ENCODE data around the gene MAML3. TPM values are rescaled to one million over a fixed set of nuclear protein-coding genes. Genes with fewer than 3 reads are reported as not detected.

The MAML3 gene
- total and polyA plus RNA-seq, 2 of the 13 experiments (the other 11 are each of a cell fraction or from before 2014, with no cell fraction given) = 0.05 to 0.13 TPM

GRCh38 chr4:139896091-139896604 is 257.8 kb downstream of the MAML3 start:
- Histone ChIP-seq H3K4me2 (ENCODE audit: low read depth, low read length) (no peak overlapping the region), H3K27me3 (ENCODE audit: control insufficient read depth in 1 of 2, insufficient read depth in 2 of 2, low read length in 2 of 2) (peaks cover 0 to 8% of the 10 kb centered on the region in 2 experiments; a peak in 1 of 5 replicates), H3K9ac (ENCODE audit: insufficient read depth, low read depth, low read length) (no peak overlapping the region), H4K20me1 (ENCODE audit: insufficient read depth, low read length) (no peaks in the 10 kb centered on the region), H3K79me2 (ENCODE audit: insufficient read depth, low read length) (no peaks in the 10 kb centered on the region), H3K27ac (ENCODE audit: extremely low read length, insufficient read depth, low read length) (no peak overlapping the region), H3K36me3 (replicated peaks in 1 of 2; ENCODE audit: control insufficient read depth in 1 of 2, insufficient read depth in 2 of 2, low read length in 2 of 2) (no peaks in the 10 kb centered on the region), H3K4me1 (ENCODE audit: insufficient read depth, low read length) (no peaks in the 10 kb centered on the region), H2AFZ (ENCODE audit: low read length) (no peak overlapping the region), H3K4me3 (replicated peaks in 1 of 3; ENCODE audit: insufficient read depth in 1 of 3, low read depth in 2 of 3, low read length in 3 of 3) (no peak overlapping the region), H3K9me3 (ENCODE audit: low read length) (no peaks in the 10 kb centered on the region)
- no peak for FAIRE-seq
- WGBS (ENCODE audit: low lambda C conversion rate) = 40% methylated on average over 6 of the region's 6 CpGs
- ChIA-PET POLR2A (no interaction called here), CTCF (ENCODE audit: low intra/inter-chr PET ratio, low total read pairs) (no interaction called here)
- ATAC-seq = no peak
- no TSS peak for BruUV-seq (replicated peaks)
- intact Hi-C loops (cut with micrococcal nuclease; ENCODE audit: unreplicated experiment) (no loop called here), in situ Hi-C loops (cut with HindIII; ENCODE audit: extremely low pct_ligation_motif_present, low pct_unique_long_range_greater_than_20kb) (no loop called here)
- no peak for DNase-seq (ENCODE audit: low spot score)
- TF ChIP-seq SATB2 (CRISPR knock-in tag; IDR thresholded peaks at IDR 0.05) (no peak), MTA3 (CRISPR knock-in tag; IDR thresholded peaks at IDR 0.05) (no peak), ZNF337 (CRISPR knock-in tag; IDR thresholded peaks at IDR 0.05; ENCODE audit: borderline replicate concordance, low read depth) (no peak), NAIF1 (CRISPR knock-in tag; IDR thresholded peaks at IDR 0.05; ENCODE audit: borderline replicate concordance) (no peak), KLF16 (CRISPR knock-in tag; IDR thresholded peaks at IDR 0.05) (no peak), ARID2 (CRISPR knock-in tag; IDR thresholded peaks at IDR 0.05; ENCODE audit: borderline replicate concordance) (no peak), ZNF205 (CRISPR knock-in tag; IDR thresholded peaks at IDR 0.05) (no peak), ZNF329 (CRISPR knock-in tag; IDR thresholded peaks at IDR 0.05; ENCODE audit: low read depth) (no peak), RXRA (CRISPR knock-in tag; IDR thresholded peaks at IDR 0.05) (no peak), RAD21 (CRISPR knock-in tag; IDR thresholded peaks at IDR 0.05) (no peak), FOSL2 (CRISPR knock-in tag; IDR thresholded peaks at IDR 0.05) (no peak), ZMAT3 (CRISPR knock-in tag; conservative IDR thresholded peaks at IDR 0.05) (no peak), PHF5A (CRISPR knock-in tag; IDR thresholded peaks at IDR 0.05; ENCODE audit: low read depth, unreplicated experiment) (no peak), ZNF556 (CRISPR knock-in tag; IDR thresholded peaks at IDR 0.05; ENCODE audit: borderline replicate concordance) (no peak)
- TF ChIP-seq, protein P1, sequence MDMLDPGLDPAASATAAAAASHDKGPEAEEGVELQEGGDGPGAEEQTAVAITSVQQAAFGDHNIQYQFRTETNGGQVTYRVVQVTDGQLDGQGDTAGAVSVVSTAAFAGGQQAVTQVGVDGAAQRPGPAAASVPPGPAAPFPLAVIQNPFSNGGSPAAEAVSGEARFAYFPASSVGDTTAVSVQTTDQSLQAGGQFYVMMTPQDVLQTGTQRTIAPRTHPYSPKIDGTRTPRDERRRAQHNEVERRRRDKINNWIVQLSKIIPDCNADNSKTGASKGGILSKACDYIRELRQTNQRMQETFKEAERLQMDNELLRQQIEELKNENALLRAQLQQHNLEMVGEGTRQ (IDR thresholded peaks at IDR 0.05; ENCODE audit: low read depth, low read length) = no peak
- TF ChIP-seq, protein P1 (CRISPR knock-in tag; IDR thresholded peaks at IDR 0.05; ENCODE audit: borderline replicate concordance) = no peak
- TF ChIP-seq, protein P2, sequence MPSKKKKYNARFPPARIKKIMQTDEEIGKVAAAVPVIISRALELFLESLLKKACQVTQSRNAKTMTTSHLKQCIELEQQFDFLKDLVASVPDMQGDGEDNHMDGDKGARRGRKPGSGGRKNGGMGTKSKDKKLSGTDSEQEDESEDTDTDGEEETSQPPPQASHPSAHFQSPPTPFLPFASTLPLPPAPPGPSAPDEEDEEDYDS (CRISPR knock-in tag; IDR thresholded peaks at IDR 0.05) = no peak
- TF ChIP-seq, protein P3, sequence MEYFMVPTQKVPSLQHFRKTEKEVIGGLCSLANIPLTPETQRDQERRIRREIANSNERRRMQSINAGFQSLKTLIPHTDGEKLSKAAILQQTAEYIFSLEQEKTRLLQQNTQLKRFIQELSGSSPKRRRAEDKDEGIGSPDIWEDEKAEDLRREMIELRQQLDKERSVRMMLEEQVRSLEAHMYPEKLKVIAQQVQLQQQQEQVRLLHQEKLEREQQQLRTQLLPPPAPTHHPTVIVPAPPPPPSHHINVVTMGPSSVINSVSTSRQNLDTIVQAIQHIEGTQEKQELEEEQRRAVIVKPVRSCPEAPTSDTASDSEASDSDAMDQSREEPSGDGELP (IDR thresholded peaks at IDR 0.05; ENCODE audit: borderline replicate concordance, low read depth) = no peak
- TF ChIP-seq, protein P4, sequence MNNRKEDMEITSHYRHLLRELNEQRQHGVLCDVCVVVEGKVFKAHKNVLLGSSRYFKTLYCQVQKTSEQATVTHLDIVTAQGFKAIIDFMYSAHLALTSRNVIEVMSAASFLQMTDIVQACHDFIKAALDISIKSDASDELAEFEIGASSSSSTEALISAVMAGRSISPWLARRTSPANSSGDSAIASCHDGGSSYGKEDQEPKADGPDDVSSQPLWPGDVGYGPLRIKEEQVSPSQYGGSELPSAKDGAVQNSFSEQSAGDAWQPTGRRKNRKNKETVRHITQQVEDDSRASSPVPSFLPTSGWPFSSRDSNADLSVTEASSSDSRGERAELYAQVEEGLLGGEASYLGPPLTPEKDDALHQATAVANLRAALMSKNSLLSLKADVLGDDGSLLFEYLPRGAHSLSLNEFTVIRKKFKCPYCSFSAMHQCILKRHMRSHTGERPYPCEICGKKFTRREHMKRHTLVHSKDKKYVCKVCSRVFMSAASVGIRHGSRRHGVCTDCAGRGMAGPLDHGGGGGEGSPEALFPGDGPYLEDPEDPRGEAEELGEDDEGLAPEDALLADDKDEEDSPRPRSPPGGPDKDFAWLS (CRISPR knock-in tag; IDR thresholded peaks at IDR 0.05; ENCODE audit: borderline replicate concordance) = no peak

All from HepG2 (cell line).